Neuronal stem cell (in vitro differentiated cells): Measurements from ENCODE around the gene ACHE.
"Not testable (repeated sequence)": the region's sequence is repeated elsewhere in the genome, so short reads cannot be mapped to it uniquely, and the experiment has no call there.

ENCODE experiments used
- DNase-seq: peaks from one replicate; pipeline ENCODE4 v3.0.0-alpha.2; 2013; ENCODE audit warnings: low spot score
- H2AFZ ChIP-seq: one replicate; pipeline ENCODE4 v1.6.1; 2013; ENCODE audit warnings: mild to moderate bottlenecking, low read length, inconsistent platforms
- H2AK5ac ChIP-seq: 2 replicates; pipeline ENCODE4 v1.6.1; 2013; ENCODE audit warnings: low read depth, mild to moderate bottlenecking, inconsistent platforms, low read length, moderate library complexity, mixed read lengths
- H2BK120ac ChIP-seq: 2 replicates; pipeline ENCODE4 v1.6.1; 2013; ENCODE audit warnings: low read depth, mild to moderate bottlenecking, inconsistent platforms, low read length, moderate library complexity, mixed read lengths
- H2BK12ac ChIP-seq: one replicate; pipeline ENCODE4 v1.6.1; 2013; ENCODE audit warnings: low read length, inconsistent platforms
- H2BK15ac ChIP-seq: 2 replicates; pipeline ENCODE4 v1.6.1; 2013; ENCODE audit warnings: mild to moderate bottlenecking, low read length, inconsistent platforms, mixed read lengths
- H2BK5ac ChIP-seq: one replicate; pipeline ENCODE4 v1.6.1; 2013; ENCODE audit warnings: inconsistent platforms, mild to moderate bottlenecking, low read length, moderate library complexity
- H3K14ac ChIP-seq: one replicate; pipeline ENCODE4 v1.6.1; 2013; ENCODE audit warnings: low read length, inconsistent platforms
- H3K18ac ChIP-seq: 2 replicates; pipeline ENCODE4 v1.6.1; 2013; ENCODE audit warnings: low read length, inconsistent platforms
- H3K23ac ChIP-seq: 2 replicates; pipeline ENCODE4 v1.6.1; 2013; ENCODE audit warnings: low read depth, mild to moderate bottlenecking, mixed read lengths, low read length, inconsistent platforms; ENCODE audit not compliant: poor library complexity
- H3K27ac ChIP-seq: replicated peaks from 3 replicates; pipeline ENCODE4 v1.5.1; 2013; ENCODE audit warnings: low read length, inconsistent platforms
- H3K27me3 ChIP-seq, 3 experiments: 2 replicates each; pipeline ENCODE4 v1.6.1; 2013; ENCODE audit warnings: low read length in 3 of 3, mild to moderate bottlenecking in 2 of 3, inconsistent platforms in 1 of 3, low read depth in 1 of 3, mixed read lengths in 1 of 3, moderate library complexity in 1 of 3; ENCODE audit not compliant: control insufficient read depth in 3 of 3, insufficient read depth in 3 of 3
- H3K36me3 ChIP-seq, 2 donors: replicated peaks in 1 of 2; 2 replicates each; pipeline ENCODE4 v1.6.1; 2013; ENCODE audit warnings: low read length in 2 of 2; ENCODE audit not compliant: control insufficient read depth in 2 of 2, insufficient read depth in 2 of 2
- H3K4ac ChIP-seq: 2 replicates; pipeline ENCODE4 v1.6.1; 2013; ENCODE audit warnings: inconsistent platforms, mild to moderate bottlenecking, low read length, moderate library complexity
- H3K4me1 ChIP-seq, 2 donors: 1 replicate in 1 of 2; 2 replicates in 1 of 2; pipeline ENCODE4 v1.6.1; 2013; ENCODE audit warnings: low read length in 2 of 2, low read depth in 1 of 2; ENCODE audit not compliant: control insufficient read depth in 2 of 2, insufficient read depth in 1 of 2
- H3K4me2 ChIP-seq: one replicate; pipeline ENCODE4 v1.6.1; 2013; ENCODE audit warnings: mild to moderate bottlenecking, low read length, inconsistent platforms; ENCODE audit not compliant: insufficient read depth, poor library complexity, severe bottlenecking
- H3K4me3 ChIP-seq, 2 donors: 2 replicates each; pipeline ENCODE4 v1.5.1; 2013; ENCODE audit warnings: low read length in 2 of 2, mild to moderate bottlenecking in 2 of 2, inconsistent platforms in 1 of 2, moderate library complexity in 1 of 2
- H3K79me1 ChIP-seq: one replicate; pipeline ENCODE4 v1.6.1; 2013; ENCODE audit warnings: low read depth, mild to moderate bottlenecking, inconsistent platforms, low read length, moderate library complexity
- H3K9ac ChIP-seq: one replicate; pipeline ENCODE4 v1.6.1; 2013; ENCODE audit warnings: mild to moderate bottlenecking, low read depth, low read length, inconsistent platforms; ENCODE audit not compliant: poor library complexity
- H3K9me3 ChIP-seq, 2 donors: replicated peaks in 1 of 2; 2 replicates each; pipeline versions ENCODE3 to v1.6.1; 2013; ENCODE audit warnings: low read length in 2 of 2, mild to moderate bottlenecking in 2 of 2, inconsistent platforms in 1 of 2, low read depth in 1 of 2, mixed read lengths in 1 of 2, moderate library complexity in 1 of 2; ENCODE audit not compliant: control insufficient read depth in 2 of 2, insufficient read depth in 1 of 2
- H4K8ac ChIP-seq: one replicate; pipeline ENCODE4 v1.6.1; 2013; ENCODE audit warnings: low read depth, mild to moderate bottlenecking, inconsistent platforms, low read length, moderate library complexity
- H4K91ac ChIP-seq: one replicate; pipeline ENCODE4 v1.6.1; 2013; ENCODE audit warnings: low read length, low read depth, mild to moderate bottlenecking, inconsistent platforms; ENCODE audit not compliant: poor library complexity
- WGBS, 2 donors: extraction: QIAGEN DNeasy Blood & Tissue Kit; methylation state at CpG; one replicate each; pipeline ENCODE4 v1.1.7; 2013; ENCODE audit warnings: missing lambda C conversion rate in 2 of 2, mixed read lengths in 1 of 2; ENCODE audit not compliant: insufficient read length in 2 of 2, insufficient replicate concordance in 1 of 2; ENCODE audit errors: extremely low coverage in 2 of 2; 5-methylcytosine and 5-hydroxymethylcytosine counted together

Gene ACHE

GRCh38 chr7:100936167-100936566 lies 40.5 kb upstream of the ACHE start:
- H3K36me3 ChIP-seq, H4K8ac ChIP-seq, H3K18ac ChIP-seq, H2BK12ac ChIP-seq, H3K4me2 ChIP-seq, H3K79me1 ChIP-seq, H3K9ac ChIP-seq, H2AFZ ChIP-seq, H2BK120ac ChIP-seq, H3K27me3 ChIP-seq, H3K27ac ChIP-seq, H2BK15ac ChIP-seq, H4K91ac ChIP-seq, H3K4ac ChIP-seq, H3K4me3 ChIP-seq, H2AK5ac ChIP-seq, H3K23ac ChIP-seq, H3K4me1 ChIP-seq, H3K9me3 ChIP-seq, H2BK5ac ChIP-seq, H3K14ac ChIP-seq, DNase-seq: not testable (repeated sequence)
- WGBS, 2 donors: no CpG with 5 or more reads among the region's 7 CpGs

- not testable (repeated sequence) for H2BK120ac ChIP-seq, H3K23ac ChIP-seq, H4K91ac ChIP-seq, H2AFZ ChIP-seq, H3K27ac ChIP-seq, H3K36me3 ChIP-seq, H2BK12ac ChIP-seq, H3K18ac ChIP-seq, H2BK5ac ChIP-seq, H2AK5ac ChIP-seq, H3K14ac ChIP-seq, H3K4me2 ChIP-seq, H3K4me1 ChIP-seq, H3K4ac ChIP-seq, DNase-seq, H3K27me3 ChIP-seq, H4K8ac ChIP-seq, H2BK15ac ChIP-seq, H3K9me3 ChIP-seq, H3K9ac ChIP-seq, H3K79me1 ChIP-seq, H3K4me3 ChIP-seq
- WGBS, 2 donors: no CpG with 5 or more reads among the region's 2 CpGs
Measured at GRCh38 chr7:100935381-100935780, 39.7 kb upstream of the ACHE start.

- Histone ChIP-seq H3K27ac (no peak overlapping the region), H3K27me3 (no peaks in the 10 kb centered on the region), H4K8ac (no peak overlapping the region), H2AK5ac (no peak overlapping the region), H2BK15ac (no peak overlapping the region), H3K23ac (no peak overlapping the region), H3K4me2 (no peak overlapping the region), H2BK120ac (no peak overlapping the region), H3K4ac (no peak overlapping the region), H2BK5ac (no peak overlapping the region), H2BK12ac (no peak overlapping the region), H3K18ac (no peak overlapping the region), H3K4me1 (no peaks in the 10 kb centered on the region), H3K36me3 (no peaks in the 10 kb centered on the region), H4K91ac (no peak overlapping the region), H3K14ac (no peak overlapping the region), H3K4me3 (no peak overlapping the region), H3K9ac (no peak overlapping the region), H3K79me1 (no peaks in the 10 kb centered on the region), H3K9me3 (no peaks in the 10 kb centered on the region), H2AFZ (no peak overlapping the region)
- no CpG with 5 or more reads among the region's 4 CpGs for WGBS, 2 donors
- no peak for DNase-seq
Measured at GRCh38 chr7:100933734-100934133, 38.0 kb upstream of the ACHE start.

GRCh38 chr7:100929808-100930174 lies 34.1 kb upstream of the ACHE start:
- Histone ChIP-seq H3K9ac (no peak overlapping the region), H3K4ac (no peak overlapping the region), H3K27ac (no peak overlapping the region)

More at GRCh38 chr7:100929808-100930174, 34.1 kb upstream of the ACHE start:
- DNase-seq: no peak
- Histone ChIP-seq H3K18ac (no peak overlapping the region), H3K79me1 (no peaks in the 10 kb centered on the region), H4K91ac (no peak overlapping the region), H2AK5ac (no peak overlapping the region), H2AFZ (no peak overlapping the region), H3K36me3 (no peaks in the 10 kb centered on the region), H3K27me3 (peaks cover 0 to 3% (median 0%) of the 10 kb centered on the region in 3 experiments), H3K4me3 (no peak overlapping the region), H3K4me2 (no peak overlapping the region), H3K9me3 (no peaks in the 10 kb centered on the region), H2BK12ac (no peak overlapping the region), H2BK15ac (no peak overlapping the region), H2BK5ac (no peak overlapping the region), H2BK120ac (no peak overlapping the region), H3K14ac (no peak overlapping the region), H3K23ac (no peak overlapping the region), H4K8ac (no peak overlapping the region), H3K4me1 (no peaks in the 10 kb centered on the region)
- WGBS, 2 donors: no CpG with 5 or more reads among the region's 1 CpG
